NCI-H226 (cell line): ENCODE measurements around the gene ICAM3.
A peak's percentile ranks its signal among the peaks of the same experiment; 100 is the strongest.
"Not testable (repeated sequence)": the region's sequence is repeated elsewhere in the genome, so short reads cannot be mapped to it uniquely, and the experiment has no call there.

Source experiments
- DNase-seq: peaks from one replicate; pipeline ENCODE4 v3.0.0-alpha.2; 2015

ICAM3 gene

DNA sequence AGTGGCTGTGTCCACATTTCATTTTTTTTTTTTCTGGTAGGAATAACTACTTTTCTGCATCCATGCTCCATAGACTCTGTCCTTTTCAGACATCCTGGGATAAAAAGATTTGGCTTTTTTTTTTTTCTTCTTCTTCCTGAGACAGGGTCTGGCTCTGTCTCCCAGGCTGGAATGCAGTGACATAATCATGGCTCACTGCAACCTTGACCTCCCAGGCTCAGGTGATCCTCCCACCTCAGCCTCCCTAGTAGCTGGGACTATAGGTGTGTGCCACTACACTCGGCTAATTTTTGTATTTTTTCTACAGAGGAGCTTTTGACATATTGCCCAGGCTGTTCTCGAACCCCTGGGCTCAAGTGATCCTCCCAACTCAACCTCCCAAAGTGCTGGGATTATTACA, 4.1 kb upstream of the ICAM3 start:
- DNase-seq: no peak

DNA sequence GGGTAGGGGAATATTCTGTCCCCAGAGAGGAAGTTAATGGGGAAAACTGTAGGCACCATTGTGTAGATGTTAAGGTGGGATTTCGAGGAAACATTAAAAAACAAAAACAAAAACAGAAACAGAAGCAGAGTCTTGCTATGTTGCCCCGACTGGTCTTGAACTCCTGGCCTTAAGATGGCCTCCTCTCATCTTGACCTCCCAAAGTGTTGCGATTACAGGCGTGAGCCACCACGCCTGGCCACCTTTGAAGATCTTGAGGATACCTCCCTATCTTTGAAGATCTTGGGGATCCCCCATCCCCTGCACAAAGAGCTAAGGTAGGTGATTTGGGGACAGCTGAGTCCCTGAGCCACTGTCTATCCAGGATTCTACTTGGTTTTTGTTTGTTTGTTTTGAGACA, 553 bp upstream of the ICAM3 start:
- DNase-seq: no peak

DNA sequence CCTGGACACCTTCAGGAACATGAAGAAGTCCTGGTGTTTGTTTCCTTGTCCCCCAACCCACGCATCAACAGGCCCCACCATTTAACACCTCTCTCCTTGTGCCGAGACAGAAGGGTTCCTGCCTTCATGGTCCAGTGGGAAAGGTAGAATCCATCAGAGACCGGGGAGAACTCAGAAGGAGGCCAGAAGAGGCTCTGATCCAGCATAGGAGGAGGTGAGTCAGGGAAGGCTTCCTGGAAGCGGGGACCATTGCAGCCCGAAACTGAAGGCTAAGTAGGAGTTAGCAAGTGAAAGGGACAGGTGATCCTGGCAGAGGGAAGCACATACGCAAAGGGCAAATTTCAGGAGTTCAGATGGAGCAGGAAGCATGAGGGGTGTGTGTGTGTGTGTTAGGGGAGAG, 484 bp downstream of the ICAM3 start:
- DNase-seq: no peak

DNA sequence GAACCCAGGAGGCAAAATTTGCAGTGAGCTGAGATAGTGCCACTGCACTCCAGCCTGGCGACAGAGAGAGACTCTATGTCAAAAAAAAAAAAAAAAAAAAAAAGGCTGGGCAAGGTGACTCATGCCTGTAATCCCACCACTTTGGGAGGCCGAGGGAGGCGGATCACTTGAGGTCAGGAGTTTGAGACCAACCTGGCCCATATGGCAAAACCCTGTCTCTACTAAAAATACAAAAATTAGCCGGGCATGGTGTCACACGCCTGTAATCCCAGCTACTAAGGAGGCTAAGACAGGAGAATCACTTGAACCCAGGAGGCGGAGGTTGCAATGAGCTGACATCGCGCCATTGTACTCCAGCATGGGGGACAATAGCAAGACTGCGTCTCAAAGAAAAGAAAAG, 2.7 kb downstream of the ICAM3 start:
- not testable (repeated sequence) for DNase-seq

DNA sequence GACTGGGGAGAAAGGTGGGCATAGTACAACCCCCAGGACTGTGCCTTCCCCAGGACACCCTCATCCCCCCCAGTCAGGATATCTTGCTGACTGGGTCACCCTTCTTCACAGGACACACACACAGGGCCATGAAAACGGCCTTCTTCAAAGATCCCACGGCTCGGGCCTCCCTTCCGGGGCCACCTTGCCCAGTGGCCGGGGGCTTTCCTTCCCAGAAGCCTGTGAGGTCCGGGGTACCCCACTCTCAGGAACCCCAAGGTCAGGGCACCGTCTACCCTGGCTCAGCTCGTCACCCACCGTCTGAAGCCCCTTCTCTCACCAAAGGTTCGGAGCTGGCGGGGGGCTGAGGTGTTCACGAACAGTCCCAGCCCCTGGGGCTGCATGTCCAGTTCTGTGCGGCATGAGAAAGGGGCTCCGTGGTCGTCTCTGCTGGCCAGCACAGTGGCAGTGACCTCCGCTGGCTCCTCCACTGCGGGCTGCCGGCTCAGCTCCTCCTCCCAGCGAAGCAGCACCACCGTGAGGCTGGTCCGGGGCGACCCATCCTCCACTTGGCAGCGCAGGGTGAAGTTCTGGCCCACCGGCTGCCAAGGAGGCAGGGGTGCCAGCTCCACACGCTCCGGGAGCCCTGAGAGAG, 4.0 kb downstream of the ICAM3 start:
- no peak for DNase-seq

DNA sequence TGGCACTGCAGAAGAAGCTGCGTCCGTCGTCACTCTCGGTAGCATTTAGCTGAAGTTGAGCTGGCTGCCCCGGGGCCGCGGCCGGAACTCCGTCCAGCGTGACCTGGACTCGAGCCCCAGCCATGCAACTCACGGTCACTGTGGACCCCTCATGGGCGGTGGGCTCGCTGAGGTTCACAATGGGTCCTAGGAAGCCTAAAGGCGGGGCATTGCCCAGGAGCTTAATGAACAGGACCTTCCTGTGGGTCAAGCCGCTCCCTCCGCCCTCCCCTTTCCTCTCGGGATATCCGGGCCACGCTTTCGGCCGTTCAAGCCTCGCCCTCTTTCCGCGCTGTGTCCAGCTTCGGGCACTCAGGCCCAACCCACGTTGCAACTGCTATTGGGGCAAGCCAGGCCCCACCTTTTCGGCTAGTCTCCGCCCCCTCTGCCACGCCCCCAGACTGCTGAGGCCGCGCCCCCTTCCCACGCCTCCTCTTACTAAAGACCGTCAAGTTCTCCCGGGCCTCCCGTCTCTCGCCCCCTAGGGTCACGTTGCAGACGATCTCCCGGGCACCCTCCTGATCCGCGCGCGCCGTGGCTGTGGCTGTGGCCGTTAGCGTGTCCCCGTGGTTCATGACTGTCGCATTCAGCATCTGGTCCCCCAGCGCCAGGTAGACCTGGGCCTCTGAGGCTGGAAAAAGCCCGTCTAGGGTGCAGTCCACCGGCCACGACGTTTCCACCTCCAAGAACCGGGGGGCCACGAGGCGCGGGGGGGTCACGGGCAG, 4.7 kb downstream of the ICAM3 start:
- DNase-seq: peak; percentile 97

DNA sequence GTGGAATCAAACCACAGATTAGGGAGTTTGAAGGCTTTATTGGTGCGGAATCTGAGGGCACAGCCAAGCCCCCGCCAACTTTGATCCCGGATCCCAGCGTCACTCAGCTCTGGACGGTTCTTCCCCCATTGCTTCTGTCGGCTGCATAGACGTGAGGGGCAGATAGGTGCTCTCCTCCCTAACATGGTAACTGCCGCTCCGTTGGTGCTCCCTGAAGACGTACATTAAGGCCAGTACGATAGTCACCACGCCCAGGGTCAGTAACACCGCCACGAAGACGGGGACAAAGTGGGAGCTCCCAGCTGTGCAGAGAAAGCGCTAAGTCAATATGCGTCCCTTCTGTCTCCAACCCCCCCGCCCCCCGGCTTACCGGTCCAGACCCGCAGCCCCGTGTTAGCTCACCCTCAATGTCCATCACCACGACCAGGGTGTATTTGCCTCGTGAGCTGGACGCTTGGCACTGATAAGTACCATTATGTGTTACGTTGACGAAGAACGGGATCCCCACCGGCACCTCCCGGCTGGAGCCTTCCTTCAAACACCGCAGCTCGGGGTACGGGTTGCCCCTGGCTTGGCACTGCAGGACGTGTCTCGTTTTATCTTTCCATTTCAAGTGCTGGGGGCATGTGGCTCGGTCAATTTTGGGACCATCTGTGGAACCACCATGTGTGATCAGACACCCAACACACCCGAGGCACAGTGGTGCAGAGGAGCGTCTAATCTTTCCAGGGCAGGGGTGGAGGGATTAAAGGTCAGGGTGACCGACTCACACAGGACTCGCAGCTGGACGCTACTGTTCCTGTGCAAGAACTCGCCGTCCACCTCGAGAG, 5.5 kb downstream of the ICAM3 start:
- DNase-seq: peak; percentile 9

DNA sequence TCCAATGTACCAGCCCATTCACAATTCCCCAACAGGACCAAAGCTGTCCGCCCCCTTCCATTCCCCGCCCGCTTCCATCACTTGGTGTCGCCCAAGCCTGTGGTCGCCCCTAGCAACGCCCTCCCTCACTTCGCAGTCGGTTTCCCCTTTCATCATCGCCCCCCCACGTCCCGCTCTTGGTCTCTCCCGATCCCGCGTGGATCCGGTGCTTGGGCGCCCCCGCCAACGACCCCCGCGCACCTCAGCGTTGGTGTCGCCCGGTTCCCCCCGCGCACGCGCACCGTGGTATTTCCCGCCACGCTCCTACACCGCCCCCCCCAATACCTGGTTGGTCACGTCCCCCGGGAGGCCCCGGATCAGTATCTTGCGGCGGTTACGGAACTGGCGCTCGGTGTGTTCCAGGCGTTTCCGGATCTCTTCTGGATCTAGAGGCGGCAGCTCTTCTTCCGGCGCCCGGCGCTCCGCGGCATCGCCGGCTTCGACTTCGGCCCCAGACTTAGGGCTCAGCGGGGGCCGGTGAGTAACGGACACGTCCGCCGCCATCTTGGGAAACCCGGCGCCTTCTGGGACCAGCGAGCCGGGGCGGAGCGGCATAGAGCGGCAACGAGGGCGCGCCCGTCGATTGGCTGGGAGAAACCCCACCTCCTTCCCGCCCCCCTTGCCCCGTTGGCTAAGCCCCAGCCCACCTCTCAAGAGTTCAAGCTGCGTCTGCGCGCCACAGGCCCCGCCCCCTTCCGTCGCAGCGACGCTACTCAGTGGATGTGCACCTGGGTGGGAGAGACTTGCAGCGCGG, 6.3 kb downstream of the ICAM3 start, which contains the start of gene RAVER1:
Gene RAVER1 (minus strand): TSS at position 565 of the 793 bp plus-strand sequence. CDS start 22 bp downstream, at position 543.
- peak; percentile 92 for DNase-seq

DNA sequence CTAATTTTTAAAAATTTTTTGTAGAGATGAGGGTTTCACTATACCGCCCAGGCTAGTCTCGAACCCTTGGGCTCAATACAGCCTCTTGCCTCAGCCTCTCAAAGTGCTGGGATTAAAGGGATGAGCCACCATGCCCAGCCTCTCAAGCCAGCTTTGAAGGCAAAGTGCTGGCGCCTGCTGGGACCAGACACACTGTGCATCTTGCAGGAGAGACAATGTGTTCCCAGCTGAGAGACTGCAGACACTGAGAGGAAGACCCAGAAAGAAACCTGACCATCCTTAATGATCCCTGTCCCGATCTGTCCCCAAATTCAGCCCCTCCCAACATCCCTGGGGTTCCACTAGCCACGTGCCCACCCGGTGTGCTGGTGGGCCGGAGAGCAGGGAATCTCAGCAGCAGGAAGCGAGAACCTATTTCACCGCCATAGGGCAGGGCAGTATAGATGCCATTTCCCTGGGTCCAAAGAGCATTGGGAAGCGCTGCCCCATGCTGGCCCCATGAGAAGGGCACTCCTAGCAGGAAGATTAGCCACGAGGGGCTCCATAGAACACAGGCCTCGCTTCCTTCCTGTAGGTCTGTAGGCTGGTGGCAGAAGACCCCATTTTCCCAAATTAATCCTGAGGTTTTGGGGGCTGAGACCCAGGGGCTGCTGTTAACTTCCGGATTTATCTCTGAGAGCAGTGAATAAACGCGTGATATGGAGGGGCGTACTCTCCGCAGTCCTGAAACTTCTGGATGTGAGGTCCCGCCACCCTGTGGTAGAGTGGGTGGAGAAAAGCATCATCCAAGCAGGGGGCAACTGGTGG, 7.1 kb downstream of the ICAM3 start:
- DNase-seq: no peak

DNA sequence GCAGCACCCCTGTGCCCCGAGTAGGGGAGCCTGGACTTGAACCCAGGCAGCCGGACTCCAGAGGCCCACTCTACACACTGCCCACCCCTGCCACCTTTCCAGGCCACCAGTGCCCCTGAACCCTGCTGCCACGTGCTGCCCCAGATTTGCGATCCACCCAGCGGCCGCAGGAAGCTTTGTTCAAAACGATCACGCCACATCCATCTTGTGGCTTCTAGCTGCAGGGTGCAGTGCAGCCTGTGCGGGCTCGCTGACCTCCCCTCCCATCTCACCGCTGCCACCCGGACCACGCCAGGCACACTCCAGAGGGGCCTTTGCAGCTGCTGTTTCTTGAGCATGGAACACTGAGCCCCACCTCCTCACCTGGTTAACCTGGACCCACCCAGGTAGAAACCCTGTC, 9.9 kb downstream of the ICAM3 start:
- no peak for DNase-seq

DNA sequence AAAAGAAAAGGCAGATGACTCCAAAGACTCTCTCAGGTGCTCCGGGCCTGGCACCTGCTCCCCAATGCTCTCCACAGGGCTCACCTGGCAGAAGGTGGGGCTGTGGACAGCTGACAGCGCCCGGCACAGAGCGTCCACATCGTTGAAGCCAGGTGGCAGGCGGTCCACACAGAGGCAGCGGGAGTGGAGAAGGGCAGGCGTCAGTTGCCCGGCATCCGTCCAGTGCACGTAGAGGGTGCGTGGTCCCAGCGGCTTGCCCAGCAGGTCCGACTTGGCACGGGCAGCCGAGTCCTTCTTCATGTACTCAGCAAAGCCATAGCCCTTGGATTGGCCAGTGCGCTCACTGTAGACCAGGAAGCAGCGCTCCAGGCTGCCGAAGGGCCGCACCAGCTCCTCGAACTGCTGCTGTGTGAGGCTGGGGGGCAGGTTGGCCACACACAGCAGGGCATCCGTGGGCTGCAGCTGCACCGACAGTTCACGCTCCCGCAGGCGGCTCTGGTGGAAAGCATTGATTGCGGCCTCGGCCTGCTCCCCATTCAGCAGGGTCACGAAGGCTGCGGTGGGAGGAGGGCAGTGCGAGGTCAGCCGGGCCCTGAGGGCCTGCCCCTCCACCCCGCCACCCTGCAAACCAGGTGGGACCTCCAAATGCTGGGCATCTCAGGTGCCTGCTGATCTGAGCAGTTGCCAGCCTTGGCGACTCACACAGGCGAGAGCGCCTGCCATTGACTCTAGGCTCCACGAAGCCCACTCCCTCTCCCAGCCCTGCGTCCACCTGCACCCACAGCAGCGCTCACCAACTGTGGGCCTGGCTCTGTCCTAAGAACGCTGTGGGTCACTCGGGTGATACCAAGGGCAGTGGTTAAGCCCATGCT, 10.6 kb downstream of the ICAM3 start:
- no peak for DNase-seq

DNA sequence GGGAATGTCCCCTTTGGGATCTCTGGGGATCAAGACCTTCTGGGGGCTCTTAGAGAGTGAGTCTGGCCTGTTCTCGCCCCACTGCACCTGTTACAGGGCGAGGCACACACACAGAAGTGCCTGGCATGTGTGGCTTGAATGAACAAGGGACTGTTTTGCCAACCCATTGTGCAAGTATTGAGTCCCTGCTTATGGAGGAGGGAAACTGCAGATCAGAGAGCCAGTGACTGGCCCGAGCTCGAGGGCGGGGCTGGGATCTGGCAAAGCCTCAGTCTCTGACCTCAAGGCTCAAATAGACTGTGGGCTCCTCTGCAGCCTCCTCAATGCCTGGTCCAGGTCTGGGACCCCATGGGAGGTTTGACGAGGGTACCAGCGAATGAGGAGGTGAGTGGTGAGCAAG, 11.6 kb downstream of the ICAM3 start:
- DNase-seq: no peak

DNA sequence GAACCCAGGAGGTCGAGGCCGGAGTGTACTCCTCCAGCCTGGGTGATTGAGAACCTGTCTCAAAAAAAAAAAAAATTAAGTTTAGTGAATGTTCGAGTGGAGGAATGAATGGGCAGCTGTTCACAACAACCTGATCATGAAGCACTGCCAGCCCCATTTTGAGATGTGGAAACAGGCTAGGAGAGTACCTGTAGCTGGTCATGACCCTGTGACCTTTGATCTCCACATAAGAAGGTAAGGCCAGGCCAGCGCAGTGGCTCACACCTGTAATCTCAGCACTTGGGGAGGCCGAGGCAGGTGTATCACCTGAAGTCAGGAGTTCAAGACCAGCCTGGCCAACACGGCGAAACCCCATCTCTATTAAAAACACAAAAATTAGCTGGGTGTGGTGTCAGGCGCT, 13.7 kb downstream of the ICAM3 start:
- DNase-seq: no peak

DNA sequence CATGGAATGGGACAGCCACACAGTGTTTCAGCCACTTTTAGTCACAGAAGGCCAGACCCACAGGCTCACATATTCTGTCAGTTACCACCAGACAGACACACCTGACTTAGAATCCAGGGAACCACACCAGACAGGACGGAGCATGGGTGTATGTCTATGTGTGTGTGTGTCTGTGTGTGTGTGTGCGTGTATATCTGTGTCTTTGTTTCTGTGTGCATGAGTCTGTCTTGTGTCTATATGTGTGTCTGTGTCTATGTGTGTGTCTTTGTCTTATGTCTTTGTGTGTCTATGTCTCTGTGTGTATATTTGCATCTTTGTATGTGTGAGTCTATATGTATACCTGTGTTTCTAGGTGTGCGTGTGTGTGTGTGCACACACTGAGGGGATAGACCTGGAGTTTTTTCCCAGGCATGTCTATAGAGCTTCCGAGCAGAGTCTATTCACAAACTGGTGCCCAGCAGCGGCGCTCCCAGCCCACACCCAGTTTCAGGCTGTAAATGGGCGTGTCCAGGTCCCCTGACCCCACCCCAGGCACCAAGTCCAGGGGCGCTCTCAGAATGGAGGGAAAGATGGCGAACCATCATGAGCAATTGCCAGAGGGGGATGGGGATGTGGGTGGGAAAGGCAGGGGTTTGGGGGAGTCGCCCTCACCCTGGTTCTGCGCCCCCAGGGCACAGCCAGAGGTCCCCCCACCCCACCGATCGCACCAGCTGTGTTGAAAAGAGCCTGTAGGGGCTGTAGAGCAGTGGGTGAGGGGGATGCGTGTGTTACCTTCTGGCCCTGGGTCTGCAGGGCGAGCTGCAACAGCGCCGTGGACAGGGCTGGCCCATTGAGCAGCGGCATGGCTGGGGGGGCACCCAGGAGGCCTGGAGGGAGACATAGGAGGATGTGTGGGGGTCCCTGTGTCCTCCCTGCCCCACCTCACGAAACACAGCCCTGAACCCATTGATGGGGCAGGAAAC, 17.3 kb downstream of the ICAM3 start:
- DNase-seq: no peak

DNA sequence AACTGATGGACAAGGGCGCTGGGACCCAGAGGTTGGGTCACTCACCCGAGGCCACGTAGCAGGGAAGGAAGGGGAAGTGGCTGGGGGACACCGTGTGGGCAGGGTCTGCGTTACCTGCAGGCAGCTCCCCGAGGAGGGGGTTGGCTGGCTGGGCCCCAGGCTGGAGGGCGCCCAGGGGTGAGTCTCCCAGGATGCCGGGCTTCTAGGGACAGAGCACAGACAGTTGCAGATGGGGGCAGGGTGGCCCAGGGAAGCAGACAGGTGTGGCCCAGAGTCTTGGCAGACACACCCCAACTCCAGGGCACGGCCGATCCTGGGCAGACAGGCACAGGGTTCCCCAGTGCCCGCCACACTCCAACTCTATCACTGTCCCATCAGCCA, 18.0 kb downstream of the ICAM3 start:
- no peak for DNase-seq

DNA sequence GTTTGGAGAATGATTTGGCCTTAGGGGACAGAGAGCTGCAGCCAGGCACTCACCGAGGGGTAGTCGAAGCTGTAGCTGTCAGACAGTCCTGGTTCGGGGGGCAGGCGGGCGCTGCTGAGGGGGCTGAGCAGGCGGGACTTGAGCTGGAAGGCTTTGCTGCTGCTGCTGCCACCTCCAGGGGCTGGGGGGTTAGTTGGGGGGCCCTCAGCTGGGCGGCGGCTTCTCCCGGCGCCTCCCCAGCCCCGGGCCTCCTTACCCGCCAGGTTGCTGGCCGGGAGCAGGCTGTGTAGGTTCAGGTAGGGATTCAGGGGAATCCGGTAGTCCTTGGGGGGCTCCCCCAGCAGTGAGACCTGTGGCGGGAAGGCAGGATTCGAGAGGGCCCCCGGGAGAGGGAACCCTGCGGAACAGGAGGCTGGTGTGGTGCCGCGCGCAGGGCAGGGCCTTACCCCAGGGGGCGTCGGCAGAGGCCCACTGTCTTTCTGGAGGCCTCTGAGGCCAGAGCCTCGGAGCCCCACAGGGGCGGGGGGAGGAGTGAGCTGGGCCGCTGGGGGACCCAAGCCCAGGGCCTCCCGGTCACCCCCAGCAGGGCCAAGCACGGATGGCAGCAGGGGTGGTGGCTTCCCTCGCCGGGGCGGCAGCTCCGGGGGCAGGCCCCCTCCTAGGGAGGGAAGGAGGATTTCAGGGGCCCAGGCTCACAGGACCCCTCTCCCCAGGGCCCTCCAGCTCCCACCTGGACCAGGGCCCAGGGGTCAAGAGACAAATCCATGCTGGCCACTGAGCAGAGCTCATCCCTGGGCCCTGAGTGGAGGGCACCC, 18.6 kb downstream of the ICAM3 start:
- DNase-seq: no peak

DNA sequence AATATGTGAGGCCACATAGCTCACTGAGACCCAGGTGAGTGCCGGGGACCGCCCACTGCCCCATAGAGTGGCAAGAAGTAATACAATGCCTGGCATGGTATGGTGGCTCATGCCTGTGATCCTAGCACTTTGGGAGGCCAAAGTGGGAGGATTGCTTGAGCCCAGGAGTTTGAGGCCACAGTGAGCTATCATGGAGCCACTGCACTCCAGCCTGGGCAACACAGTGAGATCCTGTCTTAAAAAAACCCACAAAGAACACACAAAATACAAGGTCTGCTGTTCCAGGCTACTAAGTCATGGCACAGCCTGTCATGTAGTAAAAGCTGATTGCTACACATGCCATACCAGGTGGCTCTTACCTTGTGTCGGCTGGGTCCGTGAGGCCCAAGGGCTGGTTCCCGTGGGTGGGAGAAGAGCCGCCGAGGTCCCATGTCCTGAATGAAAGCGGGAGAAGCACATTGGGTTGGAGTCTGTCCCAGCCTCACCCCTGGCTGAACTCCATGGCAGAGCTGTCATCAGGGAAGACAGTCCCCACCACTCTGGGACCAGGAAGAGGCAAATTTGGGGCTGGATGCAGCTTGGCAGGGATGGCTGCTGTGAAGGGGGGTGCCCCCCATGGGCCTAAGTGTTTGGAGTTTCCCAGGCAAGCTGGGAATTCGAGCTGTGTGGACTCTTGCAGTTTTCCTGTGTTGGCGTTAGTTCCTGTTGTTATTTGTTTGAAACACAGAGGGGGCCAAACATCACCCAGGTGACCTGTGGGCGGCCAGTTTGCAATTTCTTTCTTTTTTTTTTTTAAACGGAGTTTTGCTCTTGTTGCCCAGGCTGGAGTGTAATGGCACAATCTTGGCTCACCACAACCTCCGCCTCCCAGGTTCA, 20.4 kb downstream of the ICAM3 start:
- DNase-seq: no peak
